ENCODE data around the gene TMEM19. TPM values are rescaled to one million over a fixed set of nuclear protein-coding genes. Genes with fewer than 3 reads are reported as not detected.

Gene TMEM19
- 17.4 TPM for polyA plus RNA-seq (2012; ENCODE audit: missing spikeins)

DNA sequence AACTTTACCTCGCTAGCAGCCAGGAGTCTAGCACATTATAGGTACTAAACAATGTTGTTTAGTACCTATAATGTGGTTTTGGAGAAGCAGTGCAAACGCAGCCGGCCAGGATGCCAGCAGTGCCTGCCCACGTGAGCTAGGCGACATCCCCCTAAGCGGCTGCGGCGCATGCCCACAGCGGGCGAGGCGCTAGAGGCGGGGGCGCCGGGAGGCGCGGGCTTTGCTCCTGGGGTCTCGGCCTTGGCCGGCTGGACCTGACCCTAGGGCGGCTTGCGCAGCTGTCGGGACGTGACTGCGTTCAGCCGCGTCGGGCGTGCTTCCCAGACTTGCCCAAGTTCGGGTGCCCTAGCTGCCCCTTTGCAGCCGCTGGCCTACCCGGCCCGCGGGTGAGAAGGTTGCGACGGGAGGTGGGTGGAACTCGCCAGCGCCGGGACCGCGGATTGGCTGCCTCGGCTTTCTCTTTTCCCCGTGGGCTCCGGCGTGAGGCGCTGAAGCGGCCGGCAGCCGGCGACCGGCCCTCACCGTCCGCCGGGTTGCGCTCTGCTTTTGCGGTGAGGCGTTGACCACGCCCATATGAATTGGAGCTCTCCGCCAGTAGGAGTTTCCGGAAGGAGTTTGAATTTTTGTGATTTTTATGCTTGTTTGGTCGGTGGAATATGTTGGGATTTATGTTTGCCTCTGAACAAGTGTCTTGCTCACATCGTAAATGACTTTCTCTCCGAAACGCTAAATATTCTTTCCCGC is at the start of gene TMEM19:
Gene TMEM19, plus strand, starts transcription at position 169 of the 744 bp plus-strand sequence. CDS start 599 bp downstream, outside the sequence.
- peak; percentile 91 for FAIRE-seq
- TF ChIP-seq POLR2AphosphoS5 (IDR thresholded peaks at IDR 0.05; ENCODE audit: low read depth, low read length) (peak; percentile 71; the same call in 1 of the 2 replicates), TAF1 (IDR thresholded peaks at IDR 0.05; ENCODE audit: borderline replicate concordance, low read depth, low read length) (peak; percentile 12; the same call in 1 of the 2 replicates), POLR2A (IDR thresholded peaks at IDR 0.05; ENCODE audit: low read depth, low read length) (peak; percentile 75; the same call in 1 of the 2 replicates)
- DNase-seq (ENCODE audit: insufficient read length), result peak; percentile 63

DNA sequence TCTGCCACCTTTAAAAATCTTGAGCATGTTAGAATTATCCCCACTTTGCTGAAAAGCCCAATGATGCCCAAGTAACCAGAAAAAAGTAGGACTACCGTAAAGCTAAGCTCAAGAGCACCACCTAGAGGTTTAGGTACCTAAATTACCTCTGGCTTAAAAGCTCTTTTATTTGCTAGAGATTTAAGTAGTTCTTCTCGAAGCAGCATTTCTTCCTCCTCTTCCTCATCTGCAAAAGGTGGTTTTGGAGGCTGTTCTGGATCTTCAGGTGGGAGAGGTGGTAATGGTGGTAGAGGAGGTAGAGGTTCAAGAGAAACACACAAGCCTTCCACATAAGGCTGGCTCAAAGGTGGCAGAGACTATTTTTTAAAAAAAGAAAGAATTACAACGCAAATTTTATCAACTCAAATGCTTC is 49.2 kb upstream of the TMEM19 start:
- FAIRE-seq (peak; percentile 78), DNase-seq (ENCODE audit: insufficient read length) (no peak)
- no peak for TF ChIP-seq POLR2A (IDR thresholded peaks at IDR 0.05; ENCODE audit: low read depth, low read length)
- no peak for TF ChIP-seq TAF1 (IDR thresholded peaks at IDR 0.05; ENCODE audit: borderline replicate concordance, low read depth, low read length)
- TF ChIP-seq POLR2AphosphoS5 (IDR thresholded peaks at IDR 0.05; ENCODE audit: low read depth, low read length), result no peak

DNA sequence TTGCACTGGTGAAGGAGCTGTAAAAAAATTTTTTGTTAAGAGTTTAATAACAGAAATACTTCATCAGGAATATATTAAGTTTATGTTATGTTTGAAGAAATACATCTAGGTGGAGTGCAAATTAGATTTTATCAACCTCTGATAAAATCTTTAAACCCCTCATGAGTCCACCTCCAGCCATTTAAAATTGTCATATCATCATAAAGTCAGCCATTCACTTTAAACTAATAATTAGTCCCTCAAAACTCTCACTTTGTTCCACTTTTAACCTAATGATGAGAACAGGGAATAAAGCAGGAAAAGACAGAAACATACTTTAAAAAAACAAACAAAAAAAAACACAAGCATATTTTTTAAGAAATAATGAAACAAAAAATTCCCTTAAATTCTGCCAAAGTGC is 47.4 kb upstream of the TMEM19 start:
- no peak for DNase-seq (ENCODE audit: insufficient read length)
- no peak for TF ChIP-seq POLR2AphosphoS5 (IDR thresholded peaks at IDR 0.05; ENCODE audit: low read depth, low read length)
- no peak for TF ChIP-seq POLR2A (IDR thresholded peaks at IDR 0.05; ENCODE audit: low read depth, low read length)
- no peak for TF ChIP-seq TAF1 (IDR thresholded peaks at IDR 0.05; ENCODE audit: borderline replicate concordance, low read depth, low read length)
- no peak for FAIRE-seq

DNA sequence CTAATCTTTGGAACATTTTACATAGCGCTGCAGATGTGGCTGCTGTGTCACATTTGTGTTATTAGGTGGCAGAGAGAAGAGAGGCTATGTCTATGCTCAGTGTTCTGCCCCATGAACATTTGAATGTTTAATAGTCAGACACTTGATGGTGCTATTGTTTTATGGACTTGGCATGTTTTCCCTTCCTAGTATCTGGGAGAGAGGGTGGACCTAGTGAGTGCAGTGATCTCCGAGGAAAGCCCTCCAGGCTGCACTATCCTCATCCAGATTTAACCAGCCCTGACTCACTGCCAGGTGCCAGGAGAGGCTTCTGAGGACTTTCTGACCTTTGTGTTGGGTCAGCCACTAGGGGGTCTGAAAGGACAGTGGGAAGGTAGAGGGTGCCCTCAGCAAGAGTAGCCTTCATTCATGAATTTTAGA is 46.5 kb upstream of the TMEM19 start:
- FAIRE-seq (peak; percentile 82), DNase-seq (ENCODE audit: insufficient read length) (no peak)
- no peak for TF ChIP-seq POLR2AphosphoS5 (IDR thresholded peaks at IDR 0.05; ENCODE audit: low read depth, low read length)
- no peak; the same call in 1 of the 2 replicates for TF ChIP-seq POLR2A (IDR thresholded peaks at IDR 0.05; ENCODE audit: low read depth, low read length)
- TF ChIP-seq TAF1 (IDR thresholded peaks at IDR 0.05; ENCODE audit: borderline replicate concordance, low read depth, low read length), result no peak

DNA sequence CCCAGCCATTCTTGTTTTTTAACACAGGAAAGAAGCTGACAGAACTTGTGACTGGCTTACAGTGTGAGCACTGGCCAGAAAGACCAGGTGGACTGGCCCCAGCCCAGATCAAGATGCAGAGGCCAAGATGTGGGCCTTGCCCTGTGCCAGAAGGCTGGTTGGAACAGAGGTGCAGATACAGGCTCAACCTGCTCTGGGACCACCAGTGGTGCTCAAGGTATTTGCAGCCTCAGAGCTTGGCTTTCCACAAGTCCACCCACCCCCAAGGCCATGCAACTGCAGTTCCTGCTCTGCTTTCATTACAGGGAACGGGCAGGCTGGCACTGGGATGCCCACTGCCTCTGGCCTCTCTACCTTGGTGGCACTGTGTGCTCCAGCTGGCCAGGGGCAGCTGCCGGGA is 45.6 kb upstream of the TMEM19 start:
- TF ChIP-seq POLR2AphosphoS5 (IDR thresholded peaks at IDR 0.05; ENCODE audit: low read depth, low read length), result no peak
- no peak for TF ChIP-seq TAF1 (IDR thresholded peaks at IDR 0.05; ENCODE audit: borderline replicate concordance, low read depth, low read length)
- TF ChIP-seq POLR2A (IDR thresholded peaks at IDR 0.05; ENCODE audit: low read depth, low read length), result no peak
- FAIRE-seq (no peak), DNase-seq (ENCODE audit: insufficient read length) (no peak)

DNA sequence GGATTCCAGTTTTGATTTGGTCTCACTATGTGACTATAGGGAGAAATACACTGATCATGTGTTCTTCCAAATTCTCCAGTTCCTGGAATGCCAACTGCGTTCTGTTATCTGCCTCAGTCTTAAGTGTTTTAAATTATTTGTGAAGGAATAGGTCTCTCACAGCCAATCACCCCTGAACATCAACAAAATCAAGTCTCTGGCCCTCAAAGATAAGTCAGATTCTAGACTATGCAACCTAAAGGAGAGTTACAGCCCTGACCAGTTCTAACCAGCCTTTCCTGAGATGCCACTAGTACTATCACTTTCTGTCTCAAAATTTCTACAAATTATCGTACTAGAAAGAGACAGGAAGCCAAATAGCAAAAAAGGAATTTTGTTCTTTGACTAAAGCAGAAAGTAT is 44.5 kb upstream of the TMEM19 start:
- no peak for FAIRE-seq
- TF ChIP-seq POLR2A (IDR thresholded peaks at IDR 0.05; ENCODE audit: low read depth, low read length), result no peak
- TF ChIP-seq POLR2AphosphoS5 (IDR thresholded peaks at IDR 0.05; ENCODE audit: low read depth, low read length), result no peak
- TF ChIP-seq TAF1 (IDR thresholded peaks at IDR 0.05; ENCODE audit: borderline replicate concordance, low read depth, low read length), result no peak
- no peak for DNase-seq (ENCODE audit: insufficient read length)

DNA sequence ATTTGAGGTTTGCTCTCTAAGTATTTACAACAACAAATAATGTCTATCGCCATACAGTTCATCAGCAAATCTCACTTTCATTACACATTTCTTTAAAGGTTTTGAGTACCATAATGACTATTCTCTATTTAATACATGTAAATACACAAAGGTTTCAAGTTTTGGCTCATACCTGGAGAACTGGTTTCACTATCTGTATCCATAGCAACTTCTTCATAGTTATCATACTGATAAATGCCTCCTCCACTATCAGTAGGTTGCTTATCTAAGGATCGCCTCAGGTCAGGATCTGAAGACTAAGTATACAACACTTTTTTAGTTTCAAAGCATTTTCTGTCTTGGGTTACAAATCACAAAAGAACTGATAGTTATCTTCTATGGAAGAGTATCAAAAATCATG is 43.6 kb upstream of the TMEM19 start:
- TF ChIP-seq POLR2AphosphoS5 (IDR thresholded peaks at IDR 0.05; ENCODE audit: low read depth, low read length) (no peak), TAF1 (IDR thresholded peaks at IDR 0.05; ENCODE audit: borderline replicate concordance, low read depth, low read length) (no peak), POLR2A (IDR thresholded peaks at IDR 0.05; ENCODE audit: low read depth, low read length) (no peak)
- DNase-seq (ENCODE audit: insufficient read length) (no peak), FAIRE-seq (peak; percentile 50)

DNA sequence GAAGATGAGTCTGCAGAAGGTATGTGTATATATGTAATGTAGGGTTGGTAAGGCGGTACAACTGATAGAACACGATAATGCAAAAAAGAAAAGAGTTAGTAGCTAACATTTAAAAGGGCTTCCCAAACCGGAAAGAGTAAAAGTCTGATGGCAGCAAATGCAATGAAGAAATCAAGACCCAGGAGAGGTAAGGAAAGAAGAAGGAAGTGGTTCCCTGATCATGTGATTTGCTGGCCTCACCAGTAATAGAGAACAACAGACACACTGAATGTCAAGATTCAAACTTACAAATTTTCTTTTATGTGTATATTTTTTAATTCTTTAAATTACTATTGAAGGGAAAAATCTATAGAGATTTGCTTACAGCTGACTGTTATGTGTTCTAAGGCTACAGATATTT is 40.6 kb upstream of the TMEM19 start:
- no peak for DNase-seq (ENCODE audit: insufficient read length)
- TF ChIP-seq POLR2AphosphoS5 (IDR thresholded peaks at IDR 0.05; ENCODE audit: low read depth, low read length) (no peak), POLR2A (IDR thresholded peaks at IDR 0.05; ENCODE audit: low read depth, low read length) (no peak)
- no peak for FAIRE-seq

DNA sequence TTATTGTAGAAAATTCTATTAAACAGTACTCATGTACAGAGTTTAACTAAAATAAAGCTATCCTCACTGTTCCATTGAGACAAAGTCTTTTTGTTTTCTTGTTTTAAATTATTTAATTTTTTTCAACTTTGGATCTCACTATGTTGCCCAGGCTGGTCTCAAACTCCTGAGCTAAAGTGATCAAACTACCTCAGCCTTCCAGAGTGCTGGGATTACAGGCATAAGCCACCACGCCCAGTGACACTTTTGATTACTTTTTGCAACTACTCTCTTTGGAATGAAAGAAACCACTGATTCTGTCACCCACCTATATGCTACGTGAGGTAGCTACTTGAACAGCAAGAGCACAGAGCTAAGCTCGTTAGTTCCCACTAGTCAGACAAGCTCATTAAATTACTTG is 39.4 kb upstream of the TMEM19 start:
- TF ChIP-seq TAF1 (IDR thresholded peaks at IDR 0.05; ENCODE audit: borderline replicate concordance, low read depth, low read length) (no peak), POLR2AphosphoS5 (IDR thresholded peaks at IDR 0.05; ENCODE audit: low read depth, low read length) (no peak), POLR2A (IDR thresholded peaks at IDR 0.05; ENCODE audit: low read depth, low read length) (no peak)
- DNase-seq (ENCODE audit: insufficient read length), result no peak
- FAIRE-seq, result no peak

DNA sequence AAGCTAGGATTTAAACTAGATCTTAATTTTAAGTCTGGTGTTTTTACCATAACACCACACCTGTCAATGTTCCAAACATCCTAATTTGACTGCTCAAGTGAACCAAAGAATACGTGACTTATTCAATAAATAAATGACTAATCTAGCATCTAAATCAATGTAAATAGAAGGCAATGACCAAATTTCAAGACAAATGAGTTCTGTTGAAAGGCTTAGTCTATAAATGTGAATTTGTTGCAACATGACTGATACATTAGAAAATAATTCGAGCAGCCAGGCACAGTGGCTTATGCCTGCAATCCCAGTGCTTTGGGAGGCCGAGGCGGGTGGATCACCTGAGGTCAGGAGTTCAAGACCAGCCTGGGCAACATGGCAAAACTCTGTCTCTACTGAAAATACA is 37.3 kb upstream of the TMEM19 start:
- TF ChIP-seq POLR2AphosphoS5 (IDR thresholded peaks at IDR 0.05; ENCODE audit: low read depth, low read length) (no peak), TAF1 (IDR thresholded peaks at IDR 0.05; ENCODE audit: borderline replicate concordance, low read depth, low read length) (no peak), POLR2A (IDR thresholded peaks at IDR 0.05; ENCODE audit: low read depth, low read length) (no peak)
- FAIRE-seq (no peak), DNase-seq (ENCODE audit: insufficient read length) (no peak)

DNA sequence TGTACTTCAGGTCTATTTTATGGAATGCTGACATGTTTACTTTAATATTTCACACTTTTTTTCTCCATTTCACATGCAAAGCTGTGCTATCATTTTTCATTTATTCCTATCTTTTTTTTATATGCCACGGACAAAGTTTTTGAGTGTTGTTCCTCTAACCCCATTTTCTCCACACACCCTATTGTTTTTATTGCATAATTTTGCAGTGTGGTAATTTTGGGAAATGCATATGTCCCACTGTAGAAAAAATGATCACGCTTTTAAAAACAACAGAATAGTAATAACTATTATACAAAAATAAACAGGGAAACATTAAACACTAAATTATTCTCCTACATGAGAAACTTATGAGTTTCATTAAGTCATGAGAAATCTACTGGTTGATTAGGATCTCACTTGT is 36.5 kb upstream of the TMEM19 start:
- FAIRE-seq, result no peak
- TF ChIP-seq POLR2AphosphoS5 (IDR thresholded peaks at IDR 0.05; ENCODE audit: low read depth, low read length) (no peak), TAF1 (IDR thresholded peaks at IDR 0.05; ENCODE audit: borderline replicate concordance, low read depth, low read length) (no peak), POLR2A (IDR thresholded peaks at IDR 0.05; ENCODE audit: low read depth, low read length) (no peak)
- DNase-seq (ENCODE audit: insufficient read length), result no peak

DNA sequence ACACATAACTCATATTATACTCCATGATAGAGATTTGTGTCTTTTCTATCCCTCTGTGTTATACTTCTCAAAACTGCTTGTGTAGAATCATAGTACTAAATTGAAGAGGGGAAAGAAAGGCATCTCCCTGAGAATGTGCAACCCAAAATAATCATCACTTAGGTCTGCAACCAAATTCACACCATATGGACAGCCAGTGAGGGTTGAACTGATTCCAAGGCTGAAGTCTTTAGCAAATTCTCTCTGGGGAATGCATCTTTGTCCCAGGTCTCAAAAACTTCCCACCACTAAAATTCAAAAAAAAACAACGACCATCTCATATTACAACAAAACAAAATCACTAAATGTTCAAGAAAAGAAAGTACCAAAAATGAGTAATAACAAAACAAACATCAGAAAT is 33.2 kb upstream of the TMEM19 start:
- no peak for DNase-seq (ENCODE audit: insufficient read length)
- no peak for FAIRE-seq
- TF ChIP-seq TAF1 (IDR thresholded peaks at IDR 0.05; ENCODE audit: borderline replicate concordance, low read depth, low read length) (no peak), POLR2AphosphoS5 (IDR thresholded peaks at IDR 0.05; ENCODE audit: low read depth, low read length) (no peak), POLR2A (IDR thresholded peaks at IDR 0.05; ENCODE audit: low read depth, low read length) (no peak)
